NK-92 treated with Interleukin-12 subunit alpha and Interleukin-12 subunit beta, amount 100 ng/mL, for 24 hours (cell line): Measurements from ENCODE around the gene CDH4.

Experiments used
- DNase-seq: peaks from one replicate; lab custom pipeline; 2025; lab: John Stamatoyannopoulos, UW

CDH4 gene

DNA sequence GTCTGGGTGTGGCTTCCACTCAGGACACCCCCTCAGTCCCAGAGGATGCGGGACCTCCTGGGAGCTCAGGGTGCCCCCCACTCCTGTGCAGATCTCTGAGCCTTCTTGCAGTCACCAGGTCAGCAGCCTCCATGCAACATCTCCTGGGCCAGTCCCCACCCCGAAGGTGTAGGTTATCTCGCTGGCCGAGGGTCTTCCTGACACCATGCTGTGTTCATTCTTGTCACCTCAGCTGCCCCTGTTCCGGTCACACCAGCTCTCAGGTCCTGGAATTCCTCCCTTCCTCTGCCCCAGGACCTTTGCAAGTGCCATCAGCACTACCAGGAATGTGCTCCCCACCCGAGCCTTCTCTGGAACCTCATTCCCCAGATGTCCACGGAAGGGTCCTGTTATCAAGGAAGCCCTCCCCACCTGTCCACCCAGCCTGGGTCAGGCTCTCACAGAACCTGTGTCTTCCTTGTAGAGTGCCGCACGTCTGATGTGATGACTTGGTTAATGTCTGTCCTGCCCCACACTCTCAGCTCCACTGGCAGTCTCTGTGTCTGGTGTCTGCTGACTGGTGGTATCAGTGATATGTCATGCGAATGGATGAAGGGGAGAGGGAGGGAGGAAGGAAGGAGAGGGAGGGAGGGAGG is 484.1 kb downstream of the CDH4 start:
- no peak for DNase-seq

DNA sequence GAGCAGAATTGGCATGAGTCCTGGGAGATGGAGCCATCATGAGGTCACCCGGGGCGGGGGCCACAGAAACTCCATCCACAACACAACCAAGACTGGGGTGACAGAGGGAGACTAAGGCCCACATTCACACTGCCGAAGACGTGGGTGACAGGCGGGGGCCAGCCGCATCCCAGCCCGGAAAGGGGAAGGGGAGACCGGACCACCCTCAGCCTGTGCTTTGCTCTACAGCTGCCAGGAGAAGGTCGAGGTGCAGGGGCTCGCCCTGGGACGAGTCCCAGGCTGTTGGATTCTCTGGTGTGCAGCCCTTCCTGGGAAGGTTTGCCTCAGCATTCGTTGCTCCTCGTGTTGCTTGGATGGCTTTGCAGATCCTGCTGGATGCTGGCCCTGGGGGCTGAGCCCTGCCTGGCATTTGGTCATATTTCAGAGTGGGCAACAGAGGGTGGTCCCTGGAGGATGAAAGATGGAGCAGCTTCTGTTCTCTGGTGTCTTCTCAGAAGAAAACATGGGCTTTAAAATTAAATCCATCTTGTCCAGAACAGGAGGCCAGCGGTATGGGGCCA is 484.8 kb downstream of the CDH4 start:
- DNase-seq: no peak

DNA sequence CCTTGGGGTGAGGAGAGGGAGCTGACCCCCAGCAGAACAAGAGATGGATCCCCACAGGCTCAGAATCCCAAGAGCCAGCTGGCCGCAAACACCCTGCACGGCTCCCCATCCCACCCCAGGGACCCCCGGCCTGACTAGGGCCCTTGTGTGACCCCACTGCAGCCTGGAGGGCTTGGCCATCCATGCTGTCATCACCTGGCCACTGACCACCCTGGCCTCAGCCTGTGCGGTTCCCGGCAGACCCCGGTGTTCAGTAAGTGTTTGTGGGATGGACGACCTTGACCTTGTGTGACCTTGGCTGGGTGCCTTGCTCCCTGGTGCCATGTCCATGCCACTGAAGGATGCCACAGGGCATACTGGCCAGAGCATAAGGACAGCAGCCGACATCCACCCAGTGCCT is 485.3 kb downstream of the CDH4 start:
- DNase-seq: no peak

DNA sequence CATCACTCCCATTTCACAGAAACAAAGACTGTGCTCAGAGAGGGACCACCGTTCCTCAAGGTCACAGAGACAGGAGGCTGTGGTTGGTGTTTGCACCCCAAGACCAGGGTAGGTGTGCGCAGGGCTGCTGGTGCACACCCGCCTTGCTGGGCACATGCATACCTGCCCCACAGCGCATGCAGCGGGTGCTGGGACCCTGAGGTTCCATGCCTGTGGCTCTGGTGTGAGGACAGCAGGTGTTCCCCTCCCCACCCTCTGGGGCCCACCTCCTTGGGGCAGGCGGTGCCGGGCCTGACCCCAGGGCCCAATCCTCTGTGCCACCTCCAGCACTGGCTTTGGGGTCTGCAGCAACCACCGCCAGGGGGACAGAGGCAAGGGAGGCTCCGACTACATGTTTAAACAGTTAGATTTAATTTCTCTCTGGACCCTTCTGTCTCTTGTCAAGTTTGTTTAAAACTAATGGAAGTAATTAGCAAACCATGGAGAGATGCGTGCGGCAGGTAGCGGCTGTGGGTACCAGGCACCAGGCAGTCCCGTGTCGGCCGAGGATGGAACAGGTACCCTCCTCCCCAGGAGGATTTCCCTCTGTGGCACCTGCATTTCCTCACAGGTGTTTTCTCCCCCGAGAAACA is 485.9 kb downstream of the CDH4 start:
- DNase-seq: no peak

DNA sequence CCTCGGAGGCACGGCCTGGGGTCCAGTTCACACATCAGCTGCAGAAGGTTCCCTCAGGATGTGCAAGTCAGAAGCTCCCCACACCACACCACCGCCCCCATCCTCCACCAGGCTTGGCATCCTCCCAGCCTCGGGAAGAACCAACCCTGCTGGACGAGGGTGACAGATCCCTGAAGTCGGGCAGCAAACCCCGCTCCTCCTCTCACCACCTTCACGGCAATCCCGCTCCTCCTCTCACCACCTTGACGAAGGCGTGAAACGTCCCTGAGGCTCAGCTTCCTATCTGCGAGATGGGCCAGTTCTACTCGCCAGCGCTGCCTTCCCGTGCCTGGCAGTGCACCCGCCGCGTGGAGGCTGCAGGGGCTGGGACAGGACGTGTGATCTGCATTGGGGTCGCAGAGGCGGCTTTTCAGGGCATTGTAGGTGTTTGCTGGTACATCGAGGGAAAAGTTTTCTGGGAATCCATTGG is 486.6 kb downstream of the CDH4 start:
- no peak for DNase-seq

DNA sequence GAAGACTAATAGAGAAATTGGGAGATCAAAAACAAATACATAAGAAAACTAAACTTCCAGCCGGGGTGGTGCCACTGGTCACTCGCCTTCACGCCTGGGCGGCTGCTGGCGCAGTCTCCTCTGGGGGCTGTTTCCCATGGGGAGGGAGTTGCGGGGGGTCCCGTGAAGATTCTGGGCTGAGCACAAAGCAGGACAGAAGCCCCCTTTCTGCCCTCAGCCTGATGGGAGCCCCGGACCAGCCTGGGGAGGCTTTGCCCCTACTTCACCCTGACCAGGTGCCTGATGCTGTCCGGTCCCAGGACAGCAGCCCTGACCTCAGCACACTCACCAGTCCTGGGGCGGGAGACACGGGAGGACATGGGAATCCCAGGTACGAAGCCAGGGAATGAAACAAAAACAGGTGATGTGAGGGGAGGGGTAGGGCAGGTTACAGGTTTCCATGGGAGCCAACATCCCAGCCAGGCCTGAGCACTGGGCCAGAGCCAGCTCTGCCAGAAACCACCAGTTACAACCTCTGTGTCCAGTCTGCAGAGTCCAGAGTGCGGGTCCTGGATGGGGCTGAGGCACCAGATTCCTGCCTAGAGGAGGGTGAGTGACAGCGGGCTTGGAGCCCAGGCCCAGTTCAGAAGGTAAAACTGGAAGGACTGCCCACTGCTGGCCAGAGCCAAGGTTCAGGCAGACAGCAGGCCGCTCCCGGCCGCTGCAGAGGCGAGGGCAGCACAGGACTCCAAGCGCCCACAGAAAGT is 487.2 kb downstream of the CDH4 start:
- DNase-seq: no peak

DNA sequence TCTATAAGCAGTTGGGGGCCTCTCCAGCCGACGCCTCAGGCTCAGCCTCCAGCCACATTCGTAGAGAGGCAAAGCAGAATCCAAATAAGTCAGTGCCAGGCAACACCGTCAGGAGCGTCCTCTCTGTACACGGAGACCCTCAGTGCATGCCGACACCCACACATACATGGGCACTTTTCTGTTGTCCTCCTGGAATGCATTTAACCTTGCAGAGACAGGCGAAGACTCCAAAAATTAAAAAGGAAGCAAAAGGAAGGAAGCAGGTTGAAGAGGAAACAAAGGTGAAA is 487.7 kb downstream of the CDH4 start:
- no peak for DNase-seq

DNA sequence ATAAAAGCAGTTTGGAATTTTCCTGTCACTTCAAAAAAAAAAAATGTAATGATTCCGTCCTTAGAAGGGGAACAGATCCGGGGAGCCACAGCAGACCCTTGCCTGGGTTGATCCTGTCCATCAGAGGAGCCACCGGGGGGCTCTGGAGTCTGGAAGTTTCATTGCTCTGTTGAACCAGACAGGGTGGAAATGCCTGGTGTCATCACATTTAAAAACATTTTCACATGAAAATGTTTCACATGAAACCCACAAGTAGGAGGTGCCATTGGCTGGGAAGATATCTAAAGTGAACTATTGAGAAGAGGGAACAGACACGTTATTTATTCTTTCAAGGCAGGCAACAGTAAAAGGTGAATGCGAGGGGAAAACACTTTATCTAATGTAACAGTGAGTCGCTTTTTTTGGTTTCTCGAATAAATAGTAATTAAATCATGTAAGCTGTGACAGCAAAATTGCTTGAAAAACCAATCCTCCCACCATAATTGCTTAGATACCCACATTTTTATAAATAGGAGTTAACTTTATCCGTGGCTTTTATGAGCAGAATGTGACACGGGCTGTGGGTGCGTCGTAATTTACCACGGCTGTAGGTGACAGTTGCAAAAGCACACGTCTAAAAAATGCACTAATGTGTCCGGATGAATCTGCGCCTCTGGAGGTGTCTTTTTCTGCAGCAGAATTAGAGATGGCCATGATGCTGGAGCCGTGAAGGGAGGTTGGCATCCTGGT is 490.2 kb downstream of the CDH4 start:
- no peak for DNase-seq

DNA sequence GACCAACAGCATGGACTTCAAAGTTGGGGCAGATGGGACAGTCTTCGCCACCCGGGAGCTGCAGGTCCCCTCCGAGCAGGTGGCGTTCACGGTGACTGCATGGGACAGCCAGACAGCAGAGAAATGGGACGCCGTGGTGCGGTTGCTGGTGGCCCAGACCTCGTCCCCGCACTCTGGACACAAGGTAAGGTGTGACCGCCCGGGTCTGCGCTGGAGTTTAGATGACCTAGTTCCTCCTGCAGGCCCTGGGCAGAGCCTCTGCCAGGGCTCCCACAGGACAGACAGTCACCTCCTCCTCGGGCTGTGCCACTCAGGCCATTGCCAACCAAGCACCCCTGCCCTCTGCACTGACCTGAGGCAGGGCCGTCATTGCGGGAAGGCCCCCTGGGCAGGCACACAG is 491.5 kb downstream of the CDH4 start:
- DNase-seq: no peak

DNA sequence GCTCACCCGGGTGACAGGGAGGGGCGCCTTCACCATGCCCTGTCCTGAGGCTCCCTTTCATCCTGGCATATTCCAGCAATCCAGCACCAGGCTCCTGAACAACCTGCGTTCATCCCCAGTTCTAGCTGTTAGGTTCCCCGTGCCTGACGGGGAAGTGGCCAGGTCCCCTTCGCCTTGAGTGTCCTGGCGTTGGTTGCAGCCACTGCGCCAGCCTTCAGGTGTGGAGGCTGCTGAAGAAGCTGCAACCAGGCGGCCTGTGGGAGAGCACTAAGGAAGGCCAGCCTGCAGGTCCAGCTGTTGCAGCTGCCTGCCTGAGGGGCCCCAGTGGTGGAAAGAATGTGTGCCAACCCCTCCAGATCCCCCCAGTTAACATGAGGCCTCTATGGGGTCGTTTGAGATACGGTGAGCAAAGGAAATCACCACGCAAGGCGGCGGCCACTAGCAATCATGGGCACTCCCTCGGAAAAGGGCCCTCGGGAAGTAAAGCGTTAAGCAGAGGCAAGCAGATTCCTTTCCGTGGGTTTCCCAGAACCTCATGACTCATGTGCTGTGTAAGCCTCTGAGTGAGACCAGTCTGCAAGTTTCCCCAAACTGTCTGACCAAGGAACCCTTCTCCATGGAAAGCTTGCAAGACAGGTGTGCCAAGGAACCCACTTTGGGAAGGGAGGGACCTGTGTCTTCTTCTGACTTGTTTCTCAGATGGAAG is 492.8 kb downstream of the CDH4 start:
- no peak for DNase-seq

DNA sequence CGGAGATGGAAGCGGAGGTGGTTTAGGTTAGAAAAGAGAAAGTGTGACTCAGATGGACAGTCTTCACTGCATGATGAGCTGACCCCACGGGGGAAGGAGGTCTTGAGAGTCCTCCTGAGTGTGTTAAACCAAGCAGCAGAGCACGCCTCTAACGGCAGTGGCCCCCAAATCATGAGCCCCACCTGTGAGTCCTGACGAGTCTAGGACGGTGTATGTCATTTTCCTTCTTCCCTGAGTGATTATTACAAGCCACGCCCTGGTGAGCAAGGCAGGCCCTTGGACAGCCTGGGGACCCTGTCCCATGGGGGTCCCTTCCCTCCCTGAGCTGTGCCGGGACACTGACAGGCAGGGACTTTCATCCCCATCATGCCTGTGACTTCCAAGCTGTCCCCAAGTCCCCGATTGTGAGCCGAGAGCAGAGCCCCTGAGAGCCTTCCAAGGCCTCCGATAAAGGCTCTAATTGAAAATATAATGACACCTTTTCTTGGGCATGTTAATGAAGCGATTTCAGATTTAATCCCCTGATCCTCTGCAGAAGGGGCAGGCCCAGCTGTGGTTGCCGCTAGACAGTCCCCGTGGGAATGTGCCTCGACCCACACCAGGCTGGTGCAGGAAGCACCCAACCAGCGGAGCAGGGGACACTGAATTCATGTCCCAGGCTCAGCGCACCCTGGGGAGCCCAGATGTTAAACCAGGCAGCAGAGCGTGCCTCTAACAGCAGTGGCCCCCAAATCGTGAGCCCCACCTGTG is 493.5 kb downstream of the CDH4 start:
- no peak for DNase-seq

DNA sequence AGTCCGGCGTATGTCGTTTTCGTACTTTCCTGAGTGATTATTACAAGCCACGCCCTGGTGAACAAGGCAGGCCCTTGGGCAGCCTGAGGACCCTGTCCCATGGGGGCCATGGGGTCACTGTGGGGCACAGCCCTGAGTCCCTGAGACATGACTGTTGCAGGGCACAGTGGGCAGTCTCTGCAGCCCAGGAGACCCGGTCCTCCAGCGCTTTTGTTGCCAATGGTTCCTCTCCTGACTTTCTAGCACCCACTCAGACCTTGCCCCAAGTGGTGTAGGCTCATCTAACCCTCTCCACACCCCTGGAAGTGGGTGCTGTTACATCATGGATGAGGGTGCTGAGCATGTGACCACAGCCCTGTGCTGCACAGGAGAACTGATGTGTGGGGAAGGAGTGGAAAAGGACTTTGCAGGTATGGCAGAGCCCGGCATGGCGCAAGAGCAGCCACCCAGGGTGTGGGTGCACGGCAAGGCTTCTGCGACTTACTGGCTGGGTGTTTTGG is 494.1 kb downstream of the CDH4 start:
- DNase-seq: no peak

DNA sequence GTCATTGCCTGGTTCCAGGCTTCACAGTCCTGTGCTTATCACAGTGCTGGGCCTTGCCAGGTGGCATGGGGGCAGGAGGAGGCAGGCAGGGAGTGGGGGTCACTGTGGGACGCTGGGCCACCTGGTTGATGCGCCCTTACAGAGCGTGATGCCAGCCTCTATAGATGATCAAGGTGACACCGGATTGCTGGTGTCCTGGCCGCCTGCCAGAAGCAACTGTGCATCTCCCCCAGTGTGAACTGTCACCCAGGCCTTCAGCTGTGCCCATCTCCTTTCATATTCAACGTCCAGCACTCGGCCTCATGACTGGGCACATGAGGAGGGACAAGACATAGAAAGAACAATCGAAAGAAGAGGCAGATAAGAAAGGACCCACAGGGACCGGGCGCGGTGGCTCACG is 494.7 kb downstream of the CDH4 start:
- no peak for DNase-seq

DNA sequence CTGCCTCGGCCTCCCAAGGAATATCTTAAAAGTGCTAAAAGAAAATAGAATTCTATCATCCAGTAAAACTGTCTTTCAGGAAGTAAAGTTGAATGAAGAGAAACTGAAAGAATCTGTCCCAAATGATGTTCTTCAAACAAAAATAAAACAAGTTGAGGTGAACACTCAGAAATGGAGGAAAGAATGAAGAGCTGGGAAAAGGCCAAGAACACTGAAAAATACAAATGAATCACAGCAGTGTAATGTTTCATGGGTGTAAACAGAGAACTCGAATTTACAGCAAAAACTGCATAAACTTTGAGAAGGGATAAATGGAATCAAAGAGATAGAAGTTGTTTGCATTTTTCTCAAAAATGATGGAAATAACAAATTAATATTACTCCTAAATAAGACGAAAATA is 496.3 kb downstream of the CDH4 start:
- DNase-seq: no peak

DNA sequence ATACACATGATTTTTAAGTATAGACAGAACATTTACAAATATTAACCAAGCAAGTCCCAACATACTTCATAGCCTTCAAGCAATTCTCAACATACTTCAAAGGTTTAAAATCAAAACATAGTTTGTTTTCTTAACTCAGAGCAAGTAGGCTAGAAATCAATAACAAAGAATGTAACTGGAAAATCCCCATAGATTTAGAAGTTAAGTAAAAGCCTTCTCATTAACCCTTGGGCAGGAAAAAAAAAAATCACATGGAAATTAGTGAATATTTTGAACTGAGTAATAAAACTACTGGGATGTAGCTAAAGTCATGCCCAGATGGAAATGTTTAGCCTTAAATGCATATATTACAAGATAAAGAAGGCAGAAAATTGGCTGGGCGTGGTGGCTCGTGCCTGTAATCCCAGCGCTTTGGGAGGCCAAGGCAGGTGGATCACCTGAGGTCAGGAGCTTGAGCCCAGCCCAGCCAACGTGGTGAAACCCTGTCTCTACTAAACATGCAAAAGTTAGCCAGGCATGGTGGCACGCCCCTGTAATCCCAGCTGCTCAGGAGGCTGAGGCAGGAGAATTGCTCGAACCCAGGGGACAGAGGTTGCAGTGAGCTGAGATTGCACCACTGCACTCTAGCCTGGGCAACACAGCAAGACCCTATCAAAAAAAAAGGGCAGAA is 497.5 kb downstream of the CDH4 start:
- DNase-seq: no peak

DNA sequence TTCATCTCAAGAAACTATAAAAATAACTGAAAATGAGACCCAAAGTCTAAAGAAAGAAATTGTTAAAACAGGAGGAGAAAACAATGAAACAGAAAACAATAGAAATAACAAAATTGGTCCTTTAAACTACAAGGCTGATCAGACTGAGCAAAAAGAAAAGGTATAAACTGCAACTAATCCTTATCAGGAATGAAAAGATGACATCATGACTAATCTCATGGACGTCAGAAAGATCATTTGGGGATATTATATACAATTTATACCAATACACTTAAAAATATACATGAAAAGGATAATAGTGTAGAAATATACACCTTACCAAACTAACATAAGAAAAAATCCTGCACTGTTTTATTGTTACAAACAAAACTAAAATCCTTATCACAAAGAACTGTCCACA is 498.0 kb downstream of the CDH4 start:
- DNase-seq: no peak

DNA sequence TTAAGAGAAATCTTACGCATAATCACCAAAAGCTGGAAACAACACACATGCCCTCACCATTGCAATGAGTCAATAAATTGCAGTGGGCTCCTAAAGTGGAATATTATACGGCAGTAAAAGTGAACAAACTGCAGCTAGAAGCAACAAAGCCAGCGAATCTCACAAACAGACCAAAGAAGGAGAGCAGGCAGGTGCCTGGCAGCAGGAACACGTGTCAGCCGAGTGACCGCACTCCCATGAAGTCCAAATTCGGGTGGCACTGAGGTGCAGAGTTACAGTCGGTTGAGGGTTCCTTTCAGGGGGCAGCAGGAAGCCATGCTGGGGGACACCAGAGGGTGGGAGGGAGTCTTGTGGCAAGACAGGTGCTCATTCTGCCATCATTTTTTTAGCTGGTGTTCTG is 500.5 kb downstream of the CDH4 start:
- no peak for DNase-seq

DNA sequence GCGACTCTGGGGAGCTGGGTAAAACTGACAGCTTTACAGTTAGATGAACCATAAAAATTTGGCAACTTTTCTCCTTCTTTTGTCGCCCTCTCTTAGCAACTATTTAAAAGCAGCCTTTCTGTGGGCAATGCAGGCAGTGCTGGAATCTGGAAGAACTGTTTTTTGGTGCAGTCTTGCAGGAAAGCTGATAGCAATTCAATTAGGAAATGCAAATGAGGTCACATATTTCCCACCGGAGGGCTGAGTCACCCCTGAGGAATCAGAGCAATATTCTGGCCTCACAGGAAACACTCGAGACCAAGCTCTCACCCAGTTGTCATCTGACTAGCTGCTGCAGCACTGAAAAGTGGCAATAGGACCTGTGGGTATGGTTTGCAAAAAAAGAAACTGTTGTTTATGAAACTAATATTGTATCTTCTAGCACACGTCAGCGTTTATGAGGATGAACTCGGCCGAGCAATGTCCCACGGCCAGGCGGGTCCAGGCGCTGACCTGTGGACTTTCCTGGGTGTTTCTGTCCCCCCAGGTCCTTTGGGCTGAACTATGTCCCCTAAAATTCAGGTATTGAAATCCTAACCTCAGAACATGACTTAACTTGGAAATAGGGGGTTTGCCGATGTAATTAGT is 501.4 kb downstream of the CDH4 start:
- no peak for DNase-seq

DNA sequence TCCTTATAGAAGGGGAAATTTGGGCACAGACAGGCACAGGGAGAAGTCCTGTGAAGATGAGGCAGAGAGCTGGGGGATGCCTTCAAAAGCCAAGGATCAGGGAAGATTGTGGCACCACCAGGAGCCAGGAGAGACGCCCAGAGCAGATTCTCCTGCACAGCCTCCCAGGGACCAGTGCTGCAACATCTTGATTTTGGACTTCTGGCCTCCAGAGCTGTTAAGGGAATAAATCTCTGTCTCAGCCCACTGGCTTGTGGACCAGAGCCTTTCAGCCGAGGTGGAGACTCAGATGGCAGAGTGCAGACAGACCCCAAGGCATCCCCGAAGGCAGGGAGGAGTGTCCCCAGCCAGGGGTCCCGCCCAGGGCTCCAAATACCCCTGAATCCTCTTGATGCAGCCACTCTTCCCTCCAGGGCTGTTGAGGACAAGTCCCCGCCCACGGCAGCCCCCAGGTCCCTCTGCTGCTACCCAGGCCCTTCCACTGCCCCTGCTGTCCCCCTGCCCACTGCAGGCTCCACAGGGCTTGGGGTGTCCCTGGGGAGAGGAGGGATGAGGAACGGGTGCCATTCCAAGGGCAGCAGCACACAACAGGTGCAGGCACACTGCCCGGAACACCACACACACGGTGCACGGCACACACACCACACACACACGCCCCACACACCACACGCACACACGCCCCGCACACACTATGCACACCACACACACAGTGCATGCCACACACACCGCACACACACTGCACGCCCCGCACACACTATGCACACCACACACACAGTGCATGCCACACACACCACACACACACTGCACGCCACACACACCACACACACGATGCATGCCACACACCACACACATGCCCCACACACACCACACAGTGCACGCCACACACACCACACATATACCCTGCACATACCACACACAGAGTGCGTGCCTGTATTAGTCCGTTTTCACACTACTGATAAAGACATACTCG is 502.2 kb downstream of the CDH4 start:
- no peak for DNase-seq
